HG03571 (cell line): ENCODE measurements around the gene NEK6.
"Not testable (repeated sequence)": the region's sequence is repeated elsewhere in the genome, so short reads cannot be mapped to it uniquely, and the experiment has no call there.

Source experiments
- ATAC-seq: cut with Tn5 transposase; IDR thresholded peaks from one replicate; pipeline ENCODE4 v1.9.1; 2021; ENCODE audit not compliant: unreplicated experiment

The NEK6 gene

DNA sequence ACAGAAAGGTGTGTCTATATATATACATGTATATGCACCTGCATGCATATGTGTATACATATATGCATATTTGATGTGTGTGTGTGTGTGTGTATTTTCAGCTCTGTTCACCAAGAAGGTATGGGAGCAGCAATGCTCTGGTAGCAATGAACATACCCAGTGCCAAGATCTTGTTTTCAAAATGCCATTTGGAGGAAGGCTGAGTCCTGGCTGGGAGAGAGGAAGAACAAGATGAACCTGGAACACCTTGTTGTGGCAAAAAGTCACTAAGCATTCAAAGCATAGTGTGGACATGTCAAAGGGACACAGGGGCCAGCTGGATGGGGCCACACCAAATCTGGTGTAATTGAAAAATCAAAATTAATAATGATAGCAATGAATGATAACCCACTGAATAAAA, 31.8 kb upstream of the NEK6 start:
- ATAC-seq: no peak

GRCh38 chr9:124228516-124228915, 29.2 kb upstream of the NEK6 start:
- no peak for ATAC-seq

GRCh38 chr9:124231095-124231737, 26.5 kb upstream of the NEK6 start:
- ATAC-seq: no peak

GRCh38 chr9:124238546-124239140, 19.1 kb upstream of the NEK6 start:
- ATAC-seq: no peak

GRCh38 chr9:124239249-124240073, 18.3 kb upstream of the NEK6 start:
- ATAC-seq: peak; percentile 65

- ATAC-seq: no peak
Observed at GRCh38 chr9:124242331-124243194, 15.2 kb upstream of the NEK6 start.

DNA sequence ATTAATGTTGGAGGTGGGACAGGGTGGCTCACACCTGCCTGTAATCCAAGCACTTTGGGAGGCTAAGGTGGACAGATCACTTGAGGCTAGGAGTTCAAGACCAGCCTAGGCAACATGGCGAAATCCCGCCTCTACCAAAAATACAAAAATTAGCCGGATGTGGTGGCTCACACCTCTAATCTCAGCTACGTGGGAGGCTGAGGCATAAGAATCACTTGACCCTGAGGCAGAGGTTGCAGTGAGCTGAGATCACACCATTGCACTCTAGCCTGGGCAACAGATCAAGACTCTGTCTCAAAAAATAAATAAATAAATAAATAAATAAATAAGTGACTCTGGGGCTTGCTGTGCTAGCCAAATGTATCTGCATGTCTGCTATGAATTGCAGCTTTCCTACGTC, 10.4 kb upstream of the NEK6 start:
- ATAC-seq: not testable (repeated sequence)

- no peak for ATAC-seq
Observed at GRCh38 chr9:124248066-124248465, 9.7 kb upstream of the NEK6 start.

DNA sequence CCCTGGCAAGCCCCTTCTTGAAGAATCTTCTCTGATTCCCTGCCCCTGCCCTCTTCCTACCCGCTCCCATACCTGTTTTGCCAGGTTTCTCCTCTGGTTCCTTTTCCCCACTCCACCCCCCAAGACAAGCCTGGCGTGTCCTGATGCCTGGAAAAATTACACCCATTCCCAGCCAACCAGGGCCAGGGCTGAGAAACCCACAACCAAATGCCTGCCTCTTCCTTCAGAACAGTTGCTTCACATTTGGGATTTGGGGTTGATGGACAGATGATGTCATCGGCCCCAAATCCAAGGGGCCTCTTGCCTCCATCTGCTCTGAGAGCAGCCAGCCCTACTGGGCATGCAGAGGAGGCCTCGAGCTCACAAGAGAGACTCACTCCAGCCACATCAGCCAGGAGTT, 8.8 kb upstream of the NEK6 start:
- no peak for ATAC-seq

GRCh38 chr9:124251204-124251603, 6.5 kb upstream of the NEK6 start:
- no peak for ATAC-seq

GRCh38 chr9:124251605-124252378, 6.0 kb upstream of the NEK6 start:
- ATAC-seq: no peak

GRCh38 chr9:124252878-124253277, 4.9 kb upstream of the NEK6 start:
- ATAC-seq: not testable (repeated sequence)

- ATAC-seq: peak; percentile 50
Observed at GRCh38 chr9:124254261-124254682, 3.5 kb upstream of the NEK6 start.

- no peak for ATAC-seq
Observed at GRCh38 chr9:124255222-124255621, 2.5 kb upstream of the NEK6 start.

GRCh38 chr9:124256517-124257069, 1.2 kb upstream of the NEK6 start:
- no peak for ATAC-seq

DNA sequence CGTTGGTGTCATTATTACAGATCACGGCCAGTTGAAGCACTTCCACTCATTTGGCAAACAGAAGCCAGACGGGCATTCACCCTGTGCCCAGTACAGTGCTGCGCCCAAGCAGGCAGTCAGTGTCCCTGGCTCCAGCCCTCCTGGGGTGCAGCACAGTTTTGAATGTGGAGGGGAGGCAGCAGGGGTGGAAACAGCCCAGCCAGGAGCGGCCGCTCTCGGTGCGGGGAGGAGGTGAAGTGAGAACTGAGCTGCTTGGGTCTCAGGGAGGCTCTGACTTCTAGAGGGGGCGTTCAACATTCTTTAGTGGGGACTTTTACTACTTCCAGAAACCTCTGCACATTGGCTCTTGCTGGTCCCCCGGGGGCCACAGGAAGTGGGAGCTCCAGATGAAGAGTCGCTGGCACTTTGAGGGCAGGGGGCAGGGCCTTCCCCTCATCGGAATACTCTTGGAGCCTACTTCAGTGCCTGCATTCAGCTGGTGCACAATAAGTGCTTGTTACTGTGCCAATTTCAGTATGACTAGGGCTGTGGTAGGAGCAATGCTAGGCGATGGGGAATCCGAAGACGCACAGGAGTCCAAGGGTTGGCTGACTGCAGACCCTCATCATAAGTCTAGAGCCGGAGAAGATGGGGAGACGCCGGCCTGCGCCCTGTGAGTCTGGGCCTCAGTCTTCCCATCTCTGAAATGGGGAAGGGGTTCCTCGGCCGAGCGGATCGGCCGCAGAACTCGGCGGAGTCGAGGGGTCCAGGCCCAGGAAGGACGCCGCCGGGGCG, 492 bp upstream of the NEK6 start:
- no peak for ATAC-seq

GRCh38 chr9:124258607-124259157, 933 bp downstream of the NEK6 start:
- no peak for ATAC-seq

GRCh38 chr9:124259158-124259808, 1.5 kb downstream of the NEK6 start:
- no peak for ATAC-seq
